HEK293T (cell line): ENCODE measurements around the gene LCE1D.
A peak's percentile ranks its signal among the peaks of the same experiment; 100 is the strongest.

Source experiments
- CTCF ChIA-PET: fragments of 350-600 bp; formaldehyde crosslinking; extraction: SDS; loops from one replicate; lab custom pipeline; 2021; ENCODE audit warnings: antibody characterized with exemption, inconsistent platforms; lab: Yijun Ruan, JAX
- POLR2A ChIA-PET: fragments of 350-600 bp; formaldehyde crosslinking; extraction: SDS; loops from one replicate; lab custom pipeline; 2020; ENCODE audit warnings: antibody characterized with exemption, inconsistent platforms; lab: Yijun Ruan, JAX
- DNase-seq: peaks from one replicate; pipeline ENCODE4 v3.0.0; 2012; ENCODE audit warnings: mixed read lengths; ENCODE audit errors: extremely low spot score
- ARNT ChIP-seq: fragments of 450-650 bp; IDR thresholded peaks from 2 replicates; pipeline ENCODE4 v1.6.1; 2017; ENCODE audit warnings: mild to moderate bottlenecking
- BHLHE40 ChIP-seq: fragments of 450-650 bp; IDR thresholded peaks from 2 replicates; pipeline ENCODE4 v1.6.1; 2016; ENCODE audit warnings: mild to moderate bottlenecking, moderate library complexity, borderline replicate concordance
- CTBP1 ChIP-seq: fragments of 450-650 bp; IDR thresholded peaks from 2 replicates; pipeline ENCODE4 v1.6.1; 2016; ENCODE audit warnings: borderline replicate concordance
- ELF4 ChIP-seq: fragments of 450-650 bp; IDR thresholded peaks from 2 replicates; pipeline ENCODE4 v1.6.1; 2017; ENCODE audit warnings: antibody characterized with exemption
- FOXA1 ChIP-seq: fragments of 450-650 bp; IDR thresholded peaks from 2 replicates; pipeline ENCODE4 v1.6.1; 2016; ENCODE audit warnings: mild to moderate bottlenecking
- FOXK2 ChIP-seq: fragments of 450-650 bp; IDR thresholded peaks from 2 replicates; pipeline ENCODE4 v1.6.1; 2016; ENCODE audit warnings: mild to moderate bottlenecking
- FOXM1 ChIP-seq: fragments of 450-650 bp; IDR thresholded peaks from 2 replicates; pipeline ENCODE4 v1.6.1; 2017; ENCODE audit warnings: mild to moderate bottlenecking, borderline replicate concordance
- HDGF ChIP-seq: fragments of 450-650 bp; IDR thresholded peaks from 2 replicates; pipeline ENCODE4 v1.6.1; 2017; ENCODE audit warnings: antibody characterized with exemption, borderline replicate concordance
- L3MBTL2 ChIP-seq: fragments of 450-650 bp; conservative IDR thresholded peaks from 2 replicates; pipeline ENCODE4 v1.6.1; 2016; ENCODE audit warnings: mild to moderate bottlenecking
- LEF1 ChIP-seq: fragments of 450-650 bp; IDR thresholded peaks from 2 replicates; pipeline ENCODE4 v1.6.1; 2017; ENCODE audit warnings: mild to moderate bottlenecking, borderline replicate concordance
- NFRKB ChIP-seq: fragments of 450-650 bp; IDR thresholded peaks from 2 replicates; pipeline ENCODE4 v1.6.1; 2016; ENCODE audit warnings: mild to moderate bottlenecking, moderate library complexity
- SP1 ChIP-seq: fragments of 450-650 bp; IDR thresholded peaks from 2 replicates; pipeline ENCODE4 v1.6.1; 2017
- SUZ12 ChIP-seq: fragments of 450-650 bp; IDR thresholded peaks from 2 replicates; pipeline ENCODE4 v1.6.1; 2016; ENCODE audit warnings: mild to moderate bottlenecking
- TARDBP ChIP-seq: fragments of 450-650 bp; IDR thresholded peaks from 2 replicates; pipeline ENCODE4 v1.6.1; 2016
- ZNF384 ChIP-seq: fragments of 450-650 bp; IDR thresholded peaks from 2 replicates; pipeline ENCODE4 v1.6.1; 2016
- TF ChIP-seq, protein P1 (sequence below): fragments of 450-650 bp; IDR thresholded peaks from 2 replicates; pipeline ENCODE4 v1.6.1; 2016

The LCE1D gene

DNA sequence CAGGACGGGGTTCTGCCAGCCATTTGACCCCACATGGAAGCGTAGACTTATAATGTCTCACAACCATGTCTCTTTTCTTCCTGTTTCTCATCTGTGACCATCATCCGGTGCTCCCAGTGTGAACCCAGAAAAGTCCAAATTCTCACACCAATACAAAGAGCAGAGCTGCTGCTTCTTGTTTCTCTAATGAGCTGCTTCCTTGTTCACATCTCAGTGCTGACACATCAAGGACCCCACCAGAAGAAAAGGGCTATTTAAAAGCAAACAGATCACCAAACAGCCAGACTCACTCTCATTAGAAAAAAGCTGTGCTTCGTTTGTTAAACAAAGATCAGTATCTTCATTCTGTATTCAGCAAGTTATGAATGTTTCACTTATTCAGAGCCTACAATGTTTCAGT lies 835 bp upstream of the LCE1D start:
- CTCF ChIA-PET: no interaction called here
- DNase-seq: no peak
- POLR2A ChIA-PET: no interaction called here
- TF ChIP-seq, protein P1, sequence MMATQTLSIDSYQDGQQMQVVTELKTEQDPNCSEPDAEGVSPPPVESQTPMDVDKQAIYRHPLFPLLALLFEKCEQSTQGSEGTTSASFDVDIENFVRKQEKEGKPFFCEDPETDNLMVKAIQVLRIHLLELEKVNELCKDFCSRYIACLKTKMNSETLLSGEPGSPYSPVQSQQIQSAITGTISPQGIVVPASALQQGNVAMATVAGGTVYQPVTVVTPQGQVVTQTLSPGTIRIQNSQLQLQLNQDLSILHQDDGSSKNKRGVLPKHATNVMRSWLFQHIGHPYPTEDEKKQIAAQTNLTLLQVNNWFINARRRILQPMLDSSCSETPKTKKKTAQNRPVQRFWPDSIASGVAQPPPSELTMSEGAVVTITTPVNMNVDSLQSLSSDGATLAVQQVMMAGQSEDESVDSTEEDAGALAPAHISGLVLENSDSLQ: no peak

DNA sequence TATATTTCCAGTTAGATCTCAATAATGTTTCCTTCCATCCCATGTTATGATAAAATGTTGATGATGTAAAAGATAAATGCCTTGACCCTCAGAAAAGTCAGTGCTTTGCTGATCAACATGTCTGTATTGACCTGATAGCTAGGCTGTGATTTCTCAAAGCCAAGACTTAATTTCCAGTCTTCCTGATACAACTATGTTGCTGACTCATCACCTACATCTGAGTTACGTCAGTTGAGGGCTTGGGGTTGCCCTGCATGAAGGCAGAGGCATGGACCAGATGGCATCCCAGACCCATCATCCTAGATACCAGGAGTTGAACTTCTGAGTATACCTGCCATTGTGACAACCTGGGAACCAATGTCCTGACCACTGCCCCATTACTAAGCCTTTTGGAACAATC lies 4.8 kb downstream of the LCE1D start:
- CTCF ChIA-PET: no interaction called here
- TF ChIP-seq CTBP1: no peak
- no peak for TF ChIP-seq TARDBP
- no peak for TF ChIP-seq L3MBTL2
- no peak for TF ChIP-seq ELF4
- TF ChIP-seq, protein P1: no peak
- no peak for TF ChIP-seq FOXA1
- no peak for DNase-seq
- POLR2A ChIA-PET: no interaction called here

DNA sequence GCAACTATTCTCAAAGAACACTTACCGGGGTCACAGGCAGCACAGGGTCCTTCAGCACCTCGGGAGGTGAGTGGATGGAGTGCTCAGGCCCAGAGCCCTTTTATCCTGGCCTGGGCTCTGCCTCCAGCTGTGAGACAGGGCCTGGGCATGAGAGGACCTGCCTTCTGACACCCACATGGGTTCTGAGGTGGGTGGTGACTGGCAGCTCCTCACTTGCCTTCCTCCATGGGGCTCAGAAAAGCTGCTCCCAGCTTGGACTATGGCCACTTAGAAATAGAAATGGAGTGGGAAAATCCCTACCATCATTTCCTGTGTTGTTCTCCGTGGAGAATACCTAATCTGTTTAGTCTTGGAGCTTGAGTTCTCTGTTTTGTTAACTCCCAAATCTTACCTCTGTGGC lies 10.1 kb downstream of the LCE1D start, which contains the start of gene LCE1C:
Gene LCE1C (minus strand): TSS at position 76 of the 400 bp plus-strand sequence. CDS start 1,173 bp downstream, outside the sequence.
- no peak for DNase-seq
- CTCF ChIA-PET: no interaction called here
- POLR2A ChIA-PET: no interaction called here
- TF ChIP-seq BHLHE40: no peak
- TF ChIP-seq ARNT: no peak
- TF ChIP-seq SP1: no peak
- TF ChIP-seq NFRKB: no peak
- TF ChIP-seq HDGF: no peak
- no peak for TF ChIP-seq FOXM1
- no peak for TF ChIP-seq TARDBP
- no peak for TF ChIP-seq CTBP1
- TF ChIP-seq, protein P1: no peak
- TF ChIP-seq FOXA1: no peak

DNA sequence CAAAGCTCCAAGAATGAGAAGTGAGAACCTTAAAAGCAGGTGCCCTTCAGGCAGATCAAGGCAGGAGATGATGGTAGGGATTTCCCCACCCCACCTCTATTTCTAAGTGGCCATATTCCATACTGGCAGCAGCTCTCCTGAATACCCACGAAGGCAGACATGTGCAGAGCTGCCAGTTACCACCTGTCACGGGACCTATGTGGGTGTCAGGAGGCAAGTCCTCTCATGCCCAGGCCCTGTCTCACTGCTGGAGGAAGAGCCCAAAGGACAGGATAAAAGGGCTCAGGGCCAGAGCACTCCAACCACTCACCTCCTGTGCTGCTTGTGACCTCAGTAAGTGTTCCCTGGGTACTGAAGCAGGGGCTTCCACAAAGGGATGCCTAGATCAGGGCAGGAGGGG lies 14.5 kb downstream of the LCE1D start:
- ChIA-PET POLR2A (no interaction called here), CTCF (no interaction called here)
- TF ChIP-seq ELF4 (no peak), FOXK2 (no peak), SUZ12 (no peak), ZNF384 (no peak)
- no peak for DNase-seq

DNA sequence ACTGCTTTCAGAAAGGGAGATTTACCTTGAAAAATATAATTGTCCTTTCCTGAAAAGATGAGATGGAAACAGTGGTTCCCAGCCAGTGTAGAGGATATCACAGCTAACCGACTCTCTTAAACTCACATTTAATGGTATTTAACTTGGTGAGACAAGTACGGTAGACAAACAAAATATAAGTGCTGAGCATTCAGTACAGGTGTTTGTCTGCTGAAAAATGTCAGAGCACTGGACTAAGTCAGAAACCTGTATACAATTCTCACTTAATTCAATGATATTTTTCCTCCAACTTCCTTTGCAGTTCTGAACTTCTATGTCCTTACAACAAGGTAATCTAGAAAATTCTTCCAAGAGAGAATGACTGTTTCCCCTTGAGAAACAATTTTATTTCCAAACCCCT lies 15.2 kb downstream of the LCE1D start, which contains the start of gene LCE1B:
Gene LCE1B (plus strand): TSS at position 301 of the 400 bp plus-strand sequence. CDS start 476 bp downstream, outside the sequence.
- CTCF ChIA-PET: no interaction called here
- no peak for DNase-seq
- POLR2A ChIA-PET: no interaction called here
- TF ChIP-seq FOXK2 (no peak), CTBP1 (no peak), TARDBP (no peak), L3MBTL2 (no peak), ELF4 (no peak), FOXA1 (no peak), HDGF (no peak), NFRKB (no peak)

DNA sequence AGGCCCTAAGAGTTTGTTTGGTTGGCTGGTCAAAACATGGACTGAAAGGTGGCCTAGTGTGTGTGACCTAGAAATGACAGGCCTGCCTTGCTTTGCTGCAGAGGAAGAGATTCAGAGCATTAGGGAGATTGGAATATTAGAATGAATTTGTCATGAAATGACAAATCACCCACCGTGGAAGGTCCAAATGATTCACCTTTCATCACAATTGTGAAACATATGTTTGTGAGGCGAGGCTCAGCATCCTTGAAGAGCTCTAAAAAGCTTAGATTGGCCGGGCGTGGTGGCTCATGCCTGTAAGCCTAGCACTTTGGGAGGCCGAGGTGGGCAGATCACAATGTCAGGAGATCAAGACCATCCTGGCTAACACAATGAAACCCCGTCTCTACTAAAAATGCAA lies 20.8 kb downstream of the LCE1D start:
- CTCF ChIA-PET: no interaction called here
- no peak for DNase-seq
- POLR2A ChIA-PET: no interaction called here
- TF ChIP-seq ARNT (no peak), LEF1 (no peak), ELF4 (no peak), FOXK2 (no peak), BHLHE40 (no peak), TARDBP (no peak), ZNF384 (no peak), HDGF (no peak), FOXM1 (no peak), SP1 (no peak), SUZ12 (no peak)

DNA sequence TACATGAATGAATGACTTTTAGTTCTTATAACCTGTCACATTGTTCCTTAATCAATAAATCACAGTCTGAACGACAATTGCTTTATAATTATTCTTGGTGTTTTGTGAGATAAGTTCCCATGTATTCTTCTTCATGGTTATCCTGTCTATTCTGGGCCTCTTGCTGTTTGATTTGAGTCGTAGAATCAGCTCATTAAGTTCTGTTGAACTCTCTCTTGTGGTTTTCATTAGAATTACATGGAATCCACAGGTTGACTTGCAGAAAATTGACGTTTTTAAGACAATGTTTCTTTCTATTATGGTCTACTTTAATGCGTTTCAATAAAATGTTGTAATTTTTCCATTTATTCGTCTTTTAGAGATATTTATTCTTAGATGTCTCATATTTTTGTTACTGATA lies 26.8 kb downstream of the LCE1D start:
- no peak for DNase-seq
- no peak for TF ChIP-seq FOXM1
- TF ChIP-seq, protein P1: peak; percentile 29; the same call in 1 of the 2 replicates
- CTCF ChIA-PET: no interaction called here
- POLR2A ChIA-PET: no interaction called here
